Neural progenitor cell (in vitro differentiated cells): ENCODE data around the gene BHLHA15. TPM values are rescaled to one million over a fixed set of nuclear protein-coding genes. Genes with fewer than 3 reads are reported as not detected.

Experiments
- DNase-seq: peaks from one replicate; pipeline ENCODE4 v3.0.0-alpha.2; 2016; ENCODE audit warnings: low spot score
- H2AFZ ChIP-seq: fragments of 200-600 bp; sonication (generic); replicated peaks from 2 replicates; pipeline ENCODE4 v1.6.1; 2016; ENCODE audit warnings: antibody characterized with exemption
- H3F3A ChIP-seq: fragments of 200-600 bp; sonication (generic); 2 replicates; pipeline ENCODE4 v1.6.1; 2016; ENCODE audit warnings: antibody characterized with exemption, low read depth
- H3K27ac ChIP-seq: fragments of 200-600 bp; sonication (generic); 2 replicates; pipeline ENCODE4 v1.5.1; 2016; ENCODE audit warnings: mild to moderate bottlenecking
- H3K27me3 ChIP-seq: fragments of 200-600 bp; sonication (generic); 2 replicates; pipeline ENCODE4 v1.6.1; 2016; ENCODE audit warnings: mild to moderate bottlenecking, moderate library complexity
- H3K36me3 ChIP-seq: fragments of 200-600 bp; sonication (generic); 2 replicates; pipeline ENCODE4 v1.5.1; 2016
- H3K4me1 ChIP-seq: fragments of 200-600 bp; sonication (generic); 2 replicates; pipeline ENCODE4 v1.6.1; 2016; ENCODE audit warnings: mixed run types
- H3K4me2 ChIP-seq: fragments of 200-600 bp; sonication (generic); 2 replicates; pipeline ENCODE4 v1.6.1; 2016
- H3K4me3 ChIP-seq: fragments of 200-600 bp; sonication (generic); 2 replicates; pipeline ENCODE4 v1.5.1; 2016
- H3K79me2 ChIP-seq: fragments of 200-600 bp; sonication (generic); 2 replicates; pipeline ENCODE4 v1.6.1; 2016; ENCODE audit warnings: low read depth
- H3K9ac ChIP-seq: fragments of 200-600 bp; sonication (generic); 2 replicates; pipeline ENCODE4 v1.6.1; 2016
- H3K9me3 ChIP-seq: fragments of 200-600 bp; sonication (generic); 2 replicates; pipeline ENCODE4 v1.5.1; 2016; ENCODE audit warnings: low read depth
- H4K20me1 ChIP-seq: fragments of 200-600 bp; sonication (generic); 2 replicates; pipeline ENCODE4 v1.6.1; 2016; ENCODE audit warnings: low read depth
- H3K27ac Mint-ChIP-seq: 3 replicates; pipeline ENCODE4 v1.8.0; 2021; ENCODE audit warnings: mixed read lengths
- H3K27me3 Mint-ChIP-seq: 2 replicates; pipeline ENCODE4 v1.8.0; 2022; ENCODE audit warnings: low read depth, mild to moderate bottlenecking, inconsistent platforms, moderate library complexity, mixed read lengths; ENCODE audit not compliant: insufficient read depth
- H3K36me3 Mint-ChIP-seq: 3 replicates; pipeline ENCODE4 v1.8.0; 2021; ENCODE audit warnings: mixed read lengths
- H3K4me1 Mint-ChIP-seq: 3 replicates; pipeline ENCODE4 v1.8.0; 2021; ENCODE audit warnings: mixed read lengths
- H3K4me3 Mint-ChIP-seq: 3 replicates; pipeline ENCODE4 v1.8.0; 2021; ENCODE audit warnings: mild to moderate bottlenecking, moderate library complexity, mixed read lengths
- H3K9me3 Mint-ChIP-seq: 3 replicates; pipeline ENCODE4 v1.8.0; 2020; ENCODE audit warnings: mixed read lengths
- EZH2 ChIP-seq: fragments of 200-600 bp; sonication (generic); IDR thresholded peaks from 2 replicates; pipeline ENCODE4 v1.6.1; 2017; ENCODE audit warnings: antibody characterized with exemption, mild to moderate bottlenecking, moderate library complexity
- EZH2phosphoT487 ChIP-seq: fragments of 200-600 bp; sonication (generic); IDR thresholded peaks from 2 replicates; pipeline ENCODE4 v1.6.1; 2017; ENCODE audit warnings: antibody characterized with exemption
- total RNA-seq: library from RNA; depleted of rRNA; stranded (reverse); fragments of >200 nt; gene quantifications from 2 replicates; pipeline ENCODE4 v1.2.3, GENCODE V29; 2015; ENCODE audit warnings: low replicate concordance
- TF ChIP-seq, protein P1 (sequence below): fragments of 200-600 bp; sonication (generic); IDR thresholded peaks from 2 replicates; pipeline ENCODE4 v1.5.1; 2017; ENCODE audit warnings: antibody characterized with exemption, mild to moderate bottlenecking

The BHLHA15 gene
- total RNA-seq, 1 donor from 2014 or later, result 0.69 TPM

DNA sequence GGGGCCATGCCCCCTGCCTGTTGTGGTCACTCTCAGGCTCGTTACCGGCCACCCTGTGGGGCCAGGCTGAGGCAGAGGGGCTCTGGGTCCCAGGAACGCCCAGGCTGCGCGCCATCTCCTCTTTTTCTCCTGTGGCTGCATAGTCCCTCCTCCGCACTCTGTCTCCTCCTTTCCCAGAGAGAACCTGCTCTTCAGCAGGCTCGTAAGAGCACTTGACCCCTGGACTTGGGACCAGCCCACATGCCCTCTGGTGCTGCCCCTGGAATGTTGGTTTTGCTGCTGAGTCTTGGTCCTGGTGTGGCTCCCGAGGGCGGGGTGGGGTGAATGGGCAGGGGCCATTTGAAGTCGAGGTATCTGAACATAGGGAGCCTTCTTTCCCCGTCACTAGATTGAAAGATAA lies 6.6 kb upstream of the BHLHA15 start:
- Mint-ChIP-seq H3K4me1 (no peaks in the 10 kb centered on the region), H3K27ac (no peak overlapping the region), H3K36me3 (peaks cover 30% of the 10 kb centered on the region), H3K27me3 (peaks cover 2% of the 10 kb centered on the region), H3K4me3 (no peak overlapping the region), H3K9me3 (no peaks in the 10 kb centered on the region)
- peaks cover 2% of the 10 kb centered on the region for H3F3A ChIP-seq
- no peak overlapping the region for H3K27ac ChIP-seq
- H2AFZ ChIP-seq, result no peak overlapping the region
- no peak for DNase-seq
- no peak overlapping the region for H3K4me3 ChIP-seq
- no peaks in the 10 kb centered on the region for H3K27me3 ChIP-seq
- H3K4me1 ChIP-seq, result no peaks in the 10 kb centered on the region
- no peak overlapping the region for H3K4me2 ChIP-seq
- H3K36me3 ChIP-seq, result no peaks in the 10 kb centered on the region
- H4K20me1 ChIP-seq, result peaks cover 4% of the 10 kb centered on the region
- H3K79me2 ChIP-seq, result peaks cover 12% of the 10 kb centered on the region
- H3K9ac ChIP-seq, result no peak overlapping the region
- TF ChIP-seq EZH2 (no peak), EZH2phosphoT487 (no peak)
- TF ChIP-seq, protein P1, sequence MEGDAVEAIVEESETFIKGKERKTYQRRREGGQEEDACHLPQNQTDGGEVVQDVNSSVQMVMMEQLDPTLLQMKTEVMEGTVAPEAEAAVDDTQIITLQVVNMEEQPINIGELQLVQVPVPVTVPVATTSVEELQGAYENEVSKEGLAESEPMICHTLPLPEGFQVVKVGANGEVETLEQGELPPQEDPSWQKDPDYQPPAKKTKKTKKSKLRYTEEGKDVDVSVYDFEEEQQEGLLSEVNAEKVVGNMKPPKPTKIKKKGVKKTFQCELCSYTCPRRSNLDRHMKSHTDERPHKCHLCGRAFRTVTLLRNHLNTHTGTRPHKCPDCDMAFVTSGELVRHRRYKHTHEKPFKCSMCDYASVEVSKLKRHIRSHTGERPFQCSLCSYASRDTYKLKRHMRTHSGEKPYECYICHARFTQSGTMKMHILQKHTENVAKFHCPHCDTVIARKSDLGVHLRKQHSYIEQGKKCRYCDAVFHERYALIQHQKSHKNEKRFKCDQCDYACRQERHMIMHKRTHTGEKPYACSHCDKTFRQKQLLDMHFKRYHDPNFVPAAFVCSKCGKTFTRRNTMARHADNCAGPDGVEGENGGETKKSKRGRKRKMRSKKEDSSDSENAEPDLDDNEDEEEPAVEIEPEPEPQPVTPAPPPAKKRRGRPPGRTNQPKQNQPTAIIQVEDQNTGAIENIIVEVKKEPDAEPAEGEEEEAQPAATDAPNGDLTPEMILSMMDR, result no peak
- H3K9me3 ChIP-seq, result no peaks in the 10 kb centered on the region

DNA sequence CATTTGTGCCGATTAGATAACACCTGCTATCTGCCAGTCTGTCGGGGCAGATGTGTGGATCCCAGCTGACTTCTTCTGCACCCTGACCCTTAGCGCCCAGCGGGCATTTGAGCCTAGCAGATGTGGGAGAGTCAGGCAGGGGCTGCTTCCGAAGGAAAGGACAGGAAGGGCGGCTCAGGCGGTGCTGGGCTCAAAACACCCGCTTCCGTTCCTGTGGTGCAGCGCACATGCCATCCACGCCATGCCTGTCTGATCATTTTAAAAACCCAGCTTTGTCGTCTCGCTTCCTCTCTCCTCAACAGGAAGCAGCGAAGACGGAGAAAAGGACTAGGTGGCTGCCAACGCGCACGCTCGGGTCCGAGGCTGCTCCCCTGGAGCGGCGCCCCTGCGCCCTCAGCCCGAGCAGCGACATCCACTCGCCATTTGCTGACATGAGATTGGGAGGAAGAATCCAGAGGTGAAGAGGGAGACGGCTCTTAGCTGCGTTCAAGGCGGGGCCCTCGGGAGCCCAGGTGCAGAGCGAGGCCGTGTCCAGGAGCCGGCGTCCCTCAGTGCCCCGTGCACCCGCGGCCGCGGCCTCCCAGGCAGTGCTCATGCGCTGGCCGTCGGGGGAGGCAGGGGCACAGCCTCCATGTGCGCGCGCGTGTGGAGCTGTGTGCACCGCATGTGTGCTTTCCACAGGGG lies 5.9 kb upstream of the BHLHA15 start:
- Histone ChIP-seq H3K9ac (no peak overlapping the region), H3K4me1 (no peaks in the 10 kb centered on the region), H3K4me3 (no peak overlapping the region), H3K4me2 (no peak overlapping the region), H3K79me2 (peaks cover 12% of the 10 kb centered on the region), H3K27me3 (no peaks in the 10 kb centered on the region), H3K36me3 (no peaks in the 10 kb centered on the region), H3K9me3 (no peaks in the 10 kb centered on the region), H4K20me1 (peaks cover under 1% of the 10 kb centered on the region), H2AFZ (no peak overlapping the region), H3K27ac (no peak overlapping the region), H3F3A (peaks cover 6% of the 10 kb centered on the region)
- no peak for DNase-seq
- H3K27ac Mint-ChIP-seq, result no peak overlapping the region
- TF ChIP-seq, protein P1, result no peak
- TF ChIP-seq EZH2phosphoT487 (no peak), EZH2 (no peak)
- peaks cover 27% of the 10 kb centered on the region for H3K36me3 Mint-ChIP-seq
- H3K4me3 Mint-ChIP-seq, result no peak overlapping the region
- no peaks in the 10 kb centered on the region for H3K4me1 Mint-ChIP-seq
- no peaks in the 10 kb centered on the region for H3K9me3 Mint-ChIP-seq
- peaks cover 2% of the 10 kb centered on the region for H3K27me3 Mint-ChIP-seq

- Mint-ChIP-seq H3K27ac (no peak overlapping the region), H3K27me3 (peaks cover 2% of the 10 kb centered on the region), H3K4me1 (peaks cover 1% of the 10 kb centered on the region), H3K9me3 (no peaks in the 10 kb centered on the region), H3K36me3 (peaks cover 24% of the 10 kb centered on the region), H3K4me3 (no peak overlapping the region)
- Histone ChIP-seq H3K4me1 (no peaks in the 10 kb centered on the region), H3K27me3 (no peaks in the 10 kb centered on the region), H4K20me1 (no peaks in the 10 kb centered on the region), H3K27ac (no peak overlapping the region), H2AFZ (no peak overlapping the region), H3K9ac (no peak overlapping the region), H3F3A (peaks cover 8% of the 10 kb centered on the region), H3K4me3 (no peak overlapping the region), H3K9me3 (no peaks in the 10 kb centered on the region), H3K36me3 (no peaks in the 10 kb centered on the region), H3K4me2 (no peak overlapping the region), H3K79me2 (peaks cover 9% of the 10 kb centered on the region)
- no peak for DNase-seq
- TF ChIP-seq, protein P1, result no peak
- TF ChIP-seq EZH2phosphoT487 (no peak), EZH2 (no peak)
Measured at GRCh38 chr7:98206451-98207330, 4.5 kb upstream of the BHLHA15 start.
